ENCODE measurements around the gene BHLHE40.

- TF ChIP-seq, protein P1, sequence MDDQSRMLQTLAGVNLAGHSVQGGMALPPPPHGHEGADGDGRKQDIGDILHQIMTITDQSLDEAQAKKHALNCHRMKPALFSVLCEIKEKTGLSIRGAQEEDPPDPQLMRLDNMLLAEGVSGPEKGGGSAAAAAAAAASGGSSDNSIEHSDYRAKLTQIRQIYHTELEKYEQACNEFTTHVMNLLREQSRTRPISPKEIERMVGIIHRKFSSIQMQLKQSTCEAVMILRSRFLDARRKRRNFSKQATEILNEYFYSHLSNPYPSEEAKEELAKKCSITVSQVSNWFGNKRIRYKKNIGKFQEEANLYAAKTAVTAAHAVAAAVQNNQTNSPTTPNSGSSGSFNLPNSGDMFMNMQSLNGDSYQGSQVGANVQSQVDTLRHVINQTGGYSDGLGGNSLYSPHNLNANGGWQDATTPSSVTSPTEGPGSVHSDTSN (IDR thresholded peaks at IDR 0.05) = no peak
- TF ChIP-seq CTCF (IDR thresholded peaks at IDR 0.05) (no peak), ZNF302 (CRISPR knock-in tag; IDR thresholded peaks at IDR 0.05) (no peak), KDM1A (IDR thresholded peaks at IDR 0.05; ENCODE audit: low read depth) (no peak), SREBF2 (IDR thresholded peaks at IDR 0.05) (no peak), RAD21 (conservative IDR thresholded peaks at IDR 0.05 in 1 of 2, IDR thresholded peaks at IDR 0.05 in 1 of 2) (no peak), KDM5A (IDR thresholded peaks at IDR 0.05) (no peak), JUN (IDR thresholded peaks at IDR 0.05) (no peak; a peak in 1 of 5 replicates), MAZ (IDR thresholded peaks at IDR 0.05; ENCODE audit: borderline replicate concordance, low read depth, low read length) (no peak), EP300 (IDR thresholded peaks at IDR 0.05) (no peak)
- TF ChIP-seq, protein P2, sequence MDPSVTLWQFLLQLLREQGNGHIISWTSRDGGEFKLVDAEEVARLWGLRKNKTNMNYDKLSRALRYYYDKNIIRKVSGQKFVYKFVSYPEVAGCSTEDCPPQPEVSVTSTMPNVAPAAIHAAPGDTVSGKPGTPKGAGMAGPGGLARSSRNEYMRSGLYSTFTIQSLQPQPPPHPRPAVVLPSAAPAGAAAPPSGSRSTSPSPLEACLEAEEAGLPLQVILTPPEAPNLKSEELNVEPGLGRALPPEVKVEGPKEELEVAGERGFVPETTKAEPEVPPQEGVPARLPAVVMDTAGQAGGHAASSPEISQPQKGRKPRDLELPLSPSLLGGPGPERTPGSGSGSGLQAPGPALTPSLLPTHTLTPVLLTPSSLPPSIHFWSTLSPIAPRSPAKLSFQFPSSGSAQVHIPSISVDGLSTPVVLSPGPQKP (IDR thresholded peaks at IDR 0.05; ENCODE audit: low read depth, low read length) = no peak
Observed at GRCh38 chr3:4981294-4981664, 2.0 kb downstream of the BHLHE40 start.
